Ascending aorta (tissue), 2 donors: ENCODE data around the gene LAMA3. TPM values are rescaled to one million over a fixed set of nuclear protein-coding genes. Genes with fewer than 3 reads are reported as not detected.

Experiments
- DNase-seq, 2 donors: peaks; one replicate each; pipeline ENCODE4 v3.0.0-alpha.2; 2019; ENCODE audit warnings: low spot score in 2 of 2
- H3K27ac ChIP-seq, 2 donors: fragments of 200-600 bp; sonication (generic); one replicate each; pipeline ENCODE4 v1.5.1; 2016 to 2017; ENCODE audit warnings: mild to moderate bottlenecking in 1 of 2
- H3K27me3 ChIP-seq: fragments of 200-600 bp; sonication (generic); one replicate; pipeline ENCODE4 v1.5.1; 2017
- H3K36me3 ChIP-seq, 2 donors: fragments of 200-600 bp; sonication (generic); one replicate each; pipeline ENCODE4 v1.5.1; 2016
- H3K4me1 ChIP-seq, 2 donors: fragments of 200-600 bp; sonication (generic); one replicate each; pipeline ENCODE4 v1.5.1; 2016 to 2017; ENCODE audit warnings: mild to moderate bottlenecking in 1 of 2
- H3K4me3 ChIP-seq, 2 donors: fragments of 200-600 bp; sonication (generic); one replicate each; pipeline ENCODE4 v1.5.1; 2016 to 2017; ENCODE audit warnings: mild to moderate bottlenecking in 1 of 2
- H3K9me3 ChIP-seq, 2 donors: fragments of 200-600 bp; sonication (generic); one replicate each; pipeline ENCODE4 v1.5.1; 2016
- CTCF ChIP-seq, 3 experiments: fragments of 200-600 bp in 2 of 3; fragments of 450-650 bp in 1 of 3; sonication (generic) in 2 of 3; IDR thresholded peaks; one replicate each; pipeline ENCODE4 v1.5.1; 2016 to 2019; ENCODE audit warnings: antibody characterized with exemption in 3 of 3, mild to moderate bottlenecking in 1 of 3, moderate library complexity in 1 of 3
- intact Hi-C: fragments of 100-400 bp; cut with DNase I; formaldehyde crosslinking; loops from one replicate; pipeline ENCODE4 v1.15.1; 2023
- total RNA-seq: library from RNA; depleted of rRNA; stranded (reverse); fragments of >200 nt; gene quantifications from one replicate; pipeline ENCODE4 v1.1.0, GENCODE V29; 2016

Gene LAMA3
- total RNA-seq, 1 donor from 2014 or later, result 27.2 TPM

DNA sequence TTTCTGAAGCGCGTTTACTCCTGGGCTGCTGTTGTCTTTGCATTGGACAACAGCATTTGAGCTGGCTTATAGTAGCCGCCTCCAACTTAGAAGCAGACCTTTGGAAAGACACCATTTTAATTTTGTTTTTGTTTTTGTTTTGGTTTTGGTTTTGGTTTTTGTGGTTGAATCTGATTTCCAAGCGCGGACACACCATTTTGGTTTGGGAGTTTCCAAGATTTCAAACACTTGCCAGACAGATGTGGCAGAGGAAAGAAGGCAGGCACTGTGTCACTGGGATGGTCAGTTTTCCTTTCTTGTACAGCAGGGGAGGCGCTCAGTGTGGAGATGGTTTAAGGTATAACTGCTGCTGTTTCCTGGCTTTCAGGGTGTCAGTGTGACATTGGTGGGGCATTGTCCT is 126.8 kb downstream of the LAMA3 start:
- no peaks in the 10 kb centered on the region for H3K27me3 ChIP-seq
- H3K4me3 ChIP-seq, result no peak overlapping the region
- H3K36me3 ChIP-seq, result no peaks in the 10 kb centered on the region
- no peaks in the 10 kb centered on the region for H3K4me1 ChIP-seq
- intact Hi-C loops, result no loop called here
- TF ChIP-seq CTCF (IDR thresholded peaks at IDR 0.05), result no peak
- no peaks in the 10 kb centered on the region for H3K9me3 ChIP-seq
- DNase-seq, result no peak
- H3K27ac ChIP-seq, result no peak overlapping the region

GRCh38 chr18:23816740-23817139 is 127.5 kb downstream of the LAMA3 start:
- no peak for TF ChIP-seq CTCF (IDR thresholded peaks at IDR 0.05)
- Histone ChIP-seq H3K36me3 (no peaks in the 10 kb centered on the region), H3K4me3 (no peak overlapping the region), H3K4me1 (no peaks in the 10 kb centered on the region), H3K9me3 (no peaks in the 10 kb centered on the region), H3K27me3 (no peaks in the 10 kb centered on the region), H3K27ac (no peak overlapping the region)
- no peak for DNase-seq
- intact Hi-C loops, result no loop called here

DNA sequence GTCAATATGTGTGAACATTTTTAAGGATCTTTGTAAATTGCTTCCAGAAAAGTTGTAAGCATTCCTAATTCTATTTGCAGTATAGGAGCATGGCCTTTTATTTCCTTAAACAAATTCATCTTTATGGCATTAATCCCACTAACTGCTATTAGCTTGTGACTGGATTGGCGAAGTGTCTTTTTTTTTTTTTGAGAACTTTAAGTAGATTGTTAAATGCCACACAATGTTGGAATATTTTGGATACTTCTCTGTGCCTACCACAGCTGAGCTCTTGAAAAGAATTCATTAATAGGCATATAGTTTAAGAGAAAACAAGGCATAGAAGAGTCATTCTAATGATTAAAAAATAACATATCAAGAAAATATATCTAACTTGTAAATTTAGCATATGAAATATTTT is 129.7 kb downstream of the LAMA3 start:
- H3K4me1 ChIP-seq, result no peaks in the 10 kb centered on the region
- no peaks in the 10 kb centered on the region for H3K36me3 ChIP-seq
- H3K4me3 ChIP-seq, result no peak overlapping the region
- no peak for TF ChIP-seq CTCF (IDR thresholded peaks at IDR 0.05)
- DNase-seq, result no peak
- intact Hi-C loops, result no loop called here
- no peak overlapping the region for H3K27ac ChIP-seq
- H3K9me3 ChIP-seq, result no peaks in the 10 kb centered on the region
- no peaks in the 10 kb centered on the region for H3K27me3 ChIP-seq

DNA sequence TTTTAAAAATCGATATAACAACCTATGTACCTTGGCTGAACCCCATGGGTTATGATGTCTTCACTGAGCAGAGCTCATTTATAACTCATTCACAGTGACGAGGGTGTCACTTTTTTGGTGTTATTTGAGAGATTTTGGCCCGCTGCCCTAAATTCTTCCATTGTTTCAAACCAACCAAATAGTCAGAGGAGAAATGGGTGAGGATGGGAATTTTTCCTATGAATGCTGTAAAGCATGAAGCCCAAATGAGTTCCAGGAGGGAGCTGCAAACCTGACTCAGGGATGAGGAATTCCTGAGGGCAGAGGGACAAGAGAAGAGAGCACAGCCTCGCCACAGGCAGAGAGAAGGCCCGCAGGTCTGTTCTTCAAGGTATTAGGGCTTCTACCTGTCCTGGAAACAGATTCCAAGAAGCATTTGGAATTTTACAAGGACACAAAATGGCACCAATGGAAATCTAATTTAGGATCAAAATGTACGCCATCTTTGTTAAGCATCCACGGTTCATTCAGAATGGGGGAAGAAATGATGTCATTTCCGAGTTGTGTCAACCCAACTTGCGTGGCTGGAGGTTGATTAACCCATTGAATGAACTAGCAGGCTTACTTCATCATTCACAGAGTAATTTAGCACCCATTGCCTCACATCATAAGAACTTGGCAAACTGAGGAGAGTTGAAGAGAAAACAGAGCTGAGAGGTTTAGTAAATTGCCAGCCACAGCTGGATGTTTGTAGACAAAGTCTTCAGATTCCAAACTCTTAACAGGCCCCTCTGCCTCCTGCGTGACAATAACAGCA is 133.5 kb downstream of the LAMA3 start:
- Histone ChIP-seq H3K36me3 (no peaks in the 10 kb centered on the region), H3K4me3 (no peak overlapping the region), H3K27ac (no peak overlapping the region), H3K27me3 (no peaks in the 10 kb centered on the region), H3K4me1 (peaks cover 8 to 20% of the 10 kb centered on the region in 2 donors), H3K9me3 (no peaks in the 10 kb centered on the region)
- DNase-seq, result no peak
- TF ChIP-seq CTCF (IDR thresholded peaks at IDR 0.05), result no peak
- intact Hi-C loops, result loop anchor here (10.0 kb wide), 1 partner anchor 318 kb away; the partner anchor contains the start of gene RMC1

DNA sequence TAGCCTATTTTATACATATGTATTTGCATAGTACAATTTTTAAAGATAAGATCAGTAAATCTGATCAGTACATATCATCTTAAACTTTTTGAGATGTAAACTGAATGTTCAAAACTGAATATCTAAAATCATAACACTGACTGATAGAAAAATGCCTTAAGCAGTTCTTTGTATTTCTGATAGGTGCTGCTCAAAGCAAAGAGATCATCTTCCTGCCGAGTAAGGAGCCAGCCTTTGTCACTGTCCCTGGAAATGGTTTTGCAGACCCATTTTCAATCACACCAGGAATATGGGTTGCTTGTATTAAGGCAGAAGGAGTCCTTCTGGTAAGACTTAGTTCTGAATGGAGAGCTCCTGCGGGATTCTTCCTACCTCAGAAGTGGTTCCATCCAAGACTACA is 135.0 kb downstream of the LAMA3 start:
- H3K4me3 ChIP-seq, result no peak overlapping the region
- H3K27ac ChIP-seq, result no peak overlapping the region
- H3K27me3 ChIP-seq, result no peaks in the 10 kb centered on the region
- H3K9me3 ChIP-seq, result no peaks in the 10 kb centered on the region
- peaks cover 8 to 20% of the 10 kb centered on the region in 2 donors for H3K4me1 ChIP-seq
- no peaks in the 10 kb centered on the region for H3K36me3 ChIP-seq
- intact Hi-C loops, result loop anchor here (2.0 to 10.0 kb wide), 2 partner anchors 95 to 319 kb away; partner anchors contain the start of gene RMC1
- DNase-seq, result no peak
- no peak for TF ChIP-seq CTCF (IDR thresholded peaks at IDR 0.05)
